ENCODE measurements around the gene KLHL6.
"Not testable (repeated sequence)": the region's sequence is repeated elsewhere in the genome, so short reads cannot be mapped to it uniquely, and the experiment has no call there.

KLHL6 gene, protein sequence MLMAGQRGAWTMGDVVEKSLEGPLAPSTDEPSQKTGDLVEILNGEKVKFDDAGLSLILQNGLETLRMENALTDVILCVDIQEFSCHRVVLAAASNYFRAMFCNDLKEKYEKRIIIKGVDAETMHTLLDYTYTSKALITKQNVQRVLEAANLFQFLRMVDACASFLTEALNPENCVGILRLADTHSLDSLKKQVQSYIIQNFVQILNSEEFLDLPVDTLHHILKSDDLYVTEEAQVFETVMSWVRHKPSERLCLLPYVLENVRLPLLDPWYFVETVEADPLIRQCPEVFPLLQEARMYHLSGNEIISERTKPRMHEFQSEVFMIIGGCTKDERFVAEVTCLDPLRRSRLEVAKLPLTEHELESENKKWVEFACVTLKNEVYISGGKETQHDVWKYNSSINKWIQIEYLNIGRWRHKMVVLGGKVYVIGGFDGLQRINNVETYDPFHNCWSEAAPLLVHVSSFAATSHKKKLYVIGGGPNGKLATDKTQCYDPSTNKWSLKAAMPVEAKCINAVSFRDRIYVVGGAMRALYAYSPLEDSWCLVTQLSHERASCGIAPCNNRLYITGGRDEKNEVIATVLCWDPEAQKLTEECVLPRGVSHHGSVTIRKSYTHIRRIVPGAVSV

DNA sequence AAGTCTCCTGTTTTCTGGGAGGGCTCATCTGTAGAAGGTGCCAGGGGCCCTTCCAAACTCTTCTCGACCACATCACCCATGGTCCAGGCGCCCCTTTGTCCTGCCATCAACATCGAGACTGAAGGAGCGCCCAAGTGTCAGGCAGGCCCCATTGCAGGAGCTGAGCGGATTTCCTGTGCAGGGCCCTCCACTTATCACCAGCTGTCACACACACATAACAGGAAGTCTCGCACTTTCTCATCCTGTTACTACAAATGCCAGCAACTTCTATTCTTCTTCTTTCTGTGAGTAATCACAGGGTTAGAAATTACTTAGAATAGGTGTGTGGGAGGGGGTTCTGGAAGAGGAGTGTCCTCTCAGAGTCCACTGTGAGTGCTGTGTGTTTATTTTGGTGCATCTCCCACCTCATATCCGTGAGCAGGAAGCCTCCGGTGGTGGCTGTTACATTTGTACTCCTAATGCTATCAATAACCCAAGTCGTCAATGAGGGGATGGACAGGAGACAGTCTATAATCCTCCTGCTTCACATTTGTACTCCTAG lies at the start of gene KLHL6:
TSS of gene KLHL6 (minus strand) at position 166 of the 541 bp plus-strand sequence. CDS start at position 113, 53 bp downstream.
- DNase-seq (ENCODE audit: low spot score) = peak; percentile 84

DNA sequence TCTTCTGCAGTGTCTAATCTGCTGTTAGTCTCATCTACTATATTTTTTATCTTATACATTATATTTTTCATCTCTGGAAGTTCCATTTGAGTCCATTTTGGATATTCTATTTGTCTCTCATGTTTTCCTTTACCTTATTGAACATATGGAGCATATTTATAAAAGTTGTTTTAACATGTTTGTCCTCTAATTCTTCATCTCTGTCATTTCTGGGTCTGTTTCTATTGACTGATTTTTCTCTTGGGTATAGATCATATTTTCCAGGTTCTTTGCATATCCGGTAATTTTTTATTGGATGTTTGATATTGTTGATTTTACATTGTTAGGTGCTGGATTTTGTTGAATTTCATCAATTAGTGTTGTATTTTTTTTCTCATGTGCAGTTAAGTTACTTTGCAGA lies 42.5 kb upstream of the KLHL6 start:
- DNase-seq (ENCODE audit: low spot score) = no peak

DNA sequence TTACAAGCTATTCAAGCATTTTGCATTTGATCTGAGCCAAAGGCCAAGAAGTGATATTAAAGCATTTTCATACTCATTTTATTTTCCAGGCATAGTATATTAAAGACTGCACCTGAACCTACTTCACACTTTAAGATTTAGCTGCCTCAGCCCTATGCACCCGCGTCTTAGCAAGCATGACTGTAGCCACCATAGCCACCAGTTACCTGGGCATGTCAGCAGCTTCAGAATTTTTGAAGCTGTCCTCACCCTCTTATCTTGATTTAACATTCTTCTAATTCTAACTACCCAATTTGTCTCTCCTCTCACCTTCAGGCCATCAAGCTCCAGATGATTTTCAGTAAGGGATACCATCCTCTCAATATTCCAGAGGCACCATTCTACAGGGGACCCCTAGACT lies 39.1 kb upstream of the KLHL6 start:
- DNase-seq (ENCODE audit: low spot score) = no peak

DNA sequence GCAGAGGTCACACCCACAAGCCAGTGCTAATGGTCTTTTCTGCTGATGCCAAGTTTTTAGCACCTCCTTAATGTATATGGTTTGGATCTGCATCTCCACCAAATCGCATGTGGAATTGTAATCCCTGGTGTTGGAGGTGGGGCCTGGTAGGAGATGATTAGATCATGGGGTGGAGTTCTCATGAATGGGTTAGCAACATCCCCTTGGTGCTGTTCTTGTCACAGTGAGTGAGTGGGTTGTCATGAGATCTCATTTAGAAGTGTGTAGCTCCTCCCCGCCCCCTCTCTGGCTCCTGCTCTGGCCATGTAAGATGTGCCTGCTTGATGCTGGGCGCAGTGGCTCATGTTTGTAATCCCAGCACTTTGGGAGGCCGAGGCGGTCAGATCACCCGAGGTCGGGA lies 37.3 kb upstream of the KLHL6 start:
- DNase-seq (ENCODE audit: low spot score) = no peak

DNA sequence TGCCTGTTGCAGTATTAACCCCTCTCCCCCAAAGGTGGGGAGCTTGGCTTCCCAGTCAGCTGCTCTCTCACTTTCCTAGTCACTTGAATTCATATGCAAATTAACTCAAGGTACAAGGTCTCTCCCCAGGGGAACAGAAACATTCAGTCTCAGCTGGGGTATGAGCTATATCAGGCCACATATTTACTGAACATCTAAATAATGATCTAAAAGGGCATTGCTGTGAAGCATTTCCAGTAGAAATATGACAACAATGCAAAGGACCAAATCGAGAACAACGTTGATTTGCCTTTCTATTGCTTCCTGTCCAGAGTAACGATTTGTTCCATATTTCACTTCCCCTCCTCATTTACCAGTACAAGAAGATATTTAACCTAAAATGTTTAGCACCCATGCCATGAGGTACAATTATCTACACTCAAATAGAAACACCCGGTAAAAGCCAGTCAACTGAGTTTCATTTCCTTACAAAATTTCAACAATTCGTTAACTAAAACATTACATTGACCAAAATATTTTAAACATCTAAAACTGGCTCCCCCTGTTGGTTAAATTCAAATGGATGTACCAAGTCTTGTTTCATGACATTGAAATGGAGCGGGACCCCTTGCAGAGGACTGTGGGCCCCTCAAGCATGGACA lies 36.5 kb upstream of the KLHL6 start:
- peak; percentile 59 for DNase-seq (ENCODE audit: low spot score)

DNA sequence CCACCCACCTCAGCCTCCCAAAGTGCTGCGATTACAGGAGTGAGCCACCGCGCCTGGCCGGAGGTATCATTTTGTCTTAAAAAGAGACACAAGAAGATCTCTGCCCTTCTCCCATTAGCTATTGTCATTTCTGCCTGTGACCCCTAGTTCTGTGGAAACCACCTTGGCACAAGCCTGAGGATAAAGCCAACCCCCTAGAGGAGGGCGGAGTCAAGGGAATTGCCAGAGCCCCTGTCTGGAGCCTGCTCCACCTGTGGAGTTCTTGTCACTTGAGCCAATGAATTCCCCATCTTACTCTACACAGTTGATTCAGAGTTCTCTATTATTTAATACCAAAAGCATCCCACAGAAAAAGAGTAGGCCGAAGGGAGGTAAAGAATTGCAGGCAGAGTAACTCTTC lies 34.9 kb upstream of the KLHL6 start:
- no peak for DNase-seq (ENCODE audit: low spot score)

DNA sequence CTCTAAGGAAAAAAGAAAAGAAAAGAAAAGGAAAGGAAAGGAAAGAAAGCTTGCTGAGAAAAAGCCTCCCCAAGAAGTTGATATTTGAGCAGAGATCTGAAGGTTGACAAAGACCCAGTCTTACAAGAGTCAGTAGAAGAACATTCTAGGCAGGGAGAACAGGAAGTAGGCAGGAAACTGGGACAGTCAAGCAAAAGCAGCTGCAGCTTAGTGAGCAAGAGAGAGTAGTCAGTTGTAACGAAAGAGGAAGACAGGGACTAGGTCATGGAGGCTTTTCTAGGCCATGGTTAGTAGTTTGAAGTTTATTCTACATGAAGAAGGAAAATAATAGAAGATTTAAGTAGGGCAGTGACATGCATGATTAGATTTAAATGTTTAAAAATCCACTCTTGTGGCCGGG lies 31.8 kb upstream of the KLHL6 start:
- DNase-seq (ENCODE audit: low spot score) = peak; percentile 11

DNA sequence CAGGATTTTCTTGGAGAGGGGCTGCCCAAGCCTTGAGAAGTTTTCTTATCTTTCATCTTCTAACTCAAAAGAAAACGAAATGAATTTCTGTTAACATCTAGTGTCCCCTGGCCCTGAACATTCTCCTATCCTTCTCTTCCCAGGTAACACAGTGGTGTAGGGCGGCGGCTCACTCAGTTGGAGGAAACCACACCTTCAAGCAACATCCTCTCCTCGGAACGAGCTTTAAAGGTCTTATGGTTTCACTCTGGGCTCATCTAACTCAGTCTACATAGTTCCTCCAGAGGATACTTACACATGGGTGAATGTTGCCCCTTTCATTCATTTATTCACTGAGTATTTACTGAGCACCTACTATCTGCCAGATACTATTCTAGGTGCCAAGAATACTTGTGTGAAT lies 31.0 kb upstream of the KLHL6 start:
- peak; percentile 38 for DNase-seq (ENCODE audit: low spot score)

DNA sequence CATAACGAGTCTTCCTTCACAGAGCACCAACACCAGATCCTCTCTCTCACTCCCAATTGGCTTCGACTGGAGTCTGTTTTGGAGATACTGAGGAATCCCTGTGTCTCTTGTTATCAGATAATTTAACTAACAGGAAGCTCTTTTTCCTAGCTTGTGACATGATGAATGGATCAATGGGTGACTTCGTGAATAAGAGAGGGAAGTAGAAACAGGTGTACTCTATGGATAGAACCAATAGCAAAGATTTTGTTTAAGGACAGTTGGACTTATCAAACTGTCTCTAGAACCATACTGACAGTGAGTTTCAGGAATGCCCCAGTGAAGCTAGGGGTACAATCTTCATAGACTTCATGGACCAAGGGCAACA lies 29.4 kb upstream of the KLHL6 start:
- DNase-seq (ENCODE audit: low spot score) = no peak

DNA sequence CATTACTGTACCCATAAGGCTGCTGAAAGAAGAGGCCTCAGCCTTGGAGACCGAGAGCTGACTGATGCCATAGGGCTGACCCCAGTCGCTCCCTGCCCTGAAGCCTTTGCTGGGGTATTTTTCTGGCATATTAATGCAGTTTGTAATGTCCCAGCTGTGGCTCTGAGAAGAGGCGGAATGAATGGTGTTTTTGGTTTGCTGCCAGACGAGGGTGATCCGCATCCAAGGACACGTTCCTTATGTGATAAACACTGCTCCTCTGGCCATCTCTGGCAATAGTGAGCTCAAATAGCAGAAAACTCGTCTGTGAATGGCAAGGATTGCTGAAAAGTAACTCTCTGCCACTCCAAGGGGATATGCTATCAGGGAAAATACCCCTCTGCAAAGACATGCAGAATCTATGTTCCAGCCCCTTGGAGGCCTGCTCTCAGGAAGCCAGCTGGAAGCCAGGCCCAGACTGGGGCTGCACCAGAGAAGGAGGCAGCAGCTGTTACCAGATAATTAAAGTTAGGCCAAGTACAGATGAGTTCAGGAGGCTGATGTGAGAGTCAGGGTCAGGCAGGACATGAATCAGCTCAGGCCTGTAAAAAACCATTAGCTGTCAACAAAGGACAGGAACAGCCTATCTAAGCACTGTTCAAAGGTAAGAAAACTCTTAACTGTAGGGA lies 28.9 kb upstream of the KLHL6 start:
- no peak for DNase-seq (ENCODE audit: low spot score)

DNA sequence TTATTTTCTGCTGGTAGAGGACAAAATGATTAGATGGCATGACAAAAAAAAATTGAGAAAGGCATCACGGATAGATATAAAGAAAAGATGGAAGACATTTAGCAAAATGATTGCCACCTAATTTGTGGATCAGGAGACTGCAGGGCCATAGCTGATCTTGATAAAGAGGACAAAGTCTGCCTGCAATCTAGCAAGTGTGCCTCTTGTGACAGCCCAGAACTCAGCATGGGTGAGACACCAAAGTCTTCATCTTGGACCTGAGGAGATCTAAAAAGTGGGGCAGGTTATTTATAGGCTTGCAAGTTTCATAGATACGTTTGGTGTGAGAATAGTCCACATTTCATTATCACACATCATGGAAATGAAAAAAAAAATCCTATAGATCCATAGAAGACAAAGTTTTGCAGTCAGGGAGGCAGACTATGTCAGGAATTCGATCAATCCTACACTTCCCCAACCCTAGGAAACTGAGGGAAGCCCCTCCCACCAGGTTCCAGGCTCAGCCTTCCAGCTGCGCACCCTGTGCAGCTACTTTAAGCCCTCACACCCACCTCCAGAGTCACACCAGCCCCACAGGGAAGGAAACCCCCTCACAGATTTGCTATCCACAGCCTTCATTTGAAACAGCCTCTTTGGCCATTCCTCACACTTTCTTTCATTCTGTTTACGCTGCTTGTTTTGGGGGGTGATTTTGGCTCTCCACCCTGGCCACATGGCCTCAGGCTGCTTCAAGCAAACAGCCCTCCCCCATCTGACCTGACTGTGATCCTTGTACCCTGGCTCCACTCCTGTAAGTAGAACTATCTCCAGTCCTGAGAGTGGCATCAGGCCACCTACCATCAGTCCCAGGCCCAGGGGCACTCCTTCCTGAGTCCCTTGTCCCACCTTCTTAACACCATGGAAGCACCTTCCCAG lies 28.1 kb upstream of the KLHL6 start:
- no peak for DNase-seq (ENCODE audit: low spot score)

DNA sequence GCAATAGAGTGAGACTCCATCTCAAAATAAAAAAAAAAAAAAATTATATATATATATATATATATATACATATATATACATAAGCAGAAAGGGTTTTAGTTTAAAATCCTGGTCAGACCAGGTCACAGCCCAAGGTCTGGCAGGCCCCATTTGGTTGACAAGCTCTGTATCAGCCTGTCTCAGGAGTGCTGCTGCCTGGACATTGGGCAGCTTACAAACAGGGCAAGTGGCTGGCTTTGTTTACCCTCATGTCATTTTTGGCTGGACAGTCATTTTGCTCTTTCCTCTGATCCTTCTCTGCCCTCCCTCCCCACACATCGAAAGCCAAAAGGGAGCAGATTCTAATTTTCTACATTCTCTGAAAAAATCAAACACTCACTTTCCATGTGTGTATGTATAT lies 26.7 kb upstream of the KLHL6 start:
- no peak for DNase-seq (ENCODE audit: low spot score)

DNA sequence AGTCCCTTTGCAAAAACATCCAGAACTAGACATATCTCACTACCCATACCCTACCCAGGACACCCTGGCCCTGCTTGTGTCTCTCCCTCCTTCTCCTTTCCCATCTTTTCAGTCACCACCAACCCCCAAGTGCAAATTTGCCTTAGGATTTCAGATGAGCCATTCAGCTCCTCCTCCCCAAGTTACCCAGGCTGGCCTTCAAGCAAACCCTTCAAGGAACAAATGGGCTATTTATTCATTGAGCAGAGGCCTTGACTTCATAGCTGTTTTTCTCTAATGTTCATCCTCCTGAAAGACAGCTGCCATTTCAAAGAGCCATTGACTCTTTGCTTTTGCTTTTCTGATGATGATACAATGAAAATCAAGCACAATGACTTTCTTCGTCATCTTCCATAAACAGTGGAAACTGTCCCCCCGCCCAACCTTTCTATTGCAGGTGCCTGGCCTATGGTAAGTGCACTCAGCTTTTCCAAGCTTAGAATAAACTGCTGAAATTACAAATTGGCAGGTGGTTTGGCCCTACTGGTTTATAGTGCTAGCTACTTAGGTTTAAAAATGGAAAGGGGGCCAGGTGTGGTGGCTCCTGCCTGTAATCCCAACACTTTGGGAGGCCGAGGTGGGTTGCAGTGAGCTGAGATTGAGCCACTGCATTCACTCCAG lies 26.1 kb upstream of the KLHL6 start:
- DNase-seq (ENCODE audit: low spot score) = no peak

DNA sequence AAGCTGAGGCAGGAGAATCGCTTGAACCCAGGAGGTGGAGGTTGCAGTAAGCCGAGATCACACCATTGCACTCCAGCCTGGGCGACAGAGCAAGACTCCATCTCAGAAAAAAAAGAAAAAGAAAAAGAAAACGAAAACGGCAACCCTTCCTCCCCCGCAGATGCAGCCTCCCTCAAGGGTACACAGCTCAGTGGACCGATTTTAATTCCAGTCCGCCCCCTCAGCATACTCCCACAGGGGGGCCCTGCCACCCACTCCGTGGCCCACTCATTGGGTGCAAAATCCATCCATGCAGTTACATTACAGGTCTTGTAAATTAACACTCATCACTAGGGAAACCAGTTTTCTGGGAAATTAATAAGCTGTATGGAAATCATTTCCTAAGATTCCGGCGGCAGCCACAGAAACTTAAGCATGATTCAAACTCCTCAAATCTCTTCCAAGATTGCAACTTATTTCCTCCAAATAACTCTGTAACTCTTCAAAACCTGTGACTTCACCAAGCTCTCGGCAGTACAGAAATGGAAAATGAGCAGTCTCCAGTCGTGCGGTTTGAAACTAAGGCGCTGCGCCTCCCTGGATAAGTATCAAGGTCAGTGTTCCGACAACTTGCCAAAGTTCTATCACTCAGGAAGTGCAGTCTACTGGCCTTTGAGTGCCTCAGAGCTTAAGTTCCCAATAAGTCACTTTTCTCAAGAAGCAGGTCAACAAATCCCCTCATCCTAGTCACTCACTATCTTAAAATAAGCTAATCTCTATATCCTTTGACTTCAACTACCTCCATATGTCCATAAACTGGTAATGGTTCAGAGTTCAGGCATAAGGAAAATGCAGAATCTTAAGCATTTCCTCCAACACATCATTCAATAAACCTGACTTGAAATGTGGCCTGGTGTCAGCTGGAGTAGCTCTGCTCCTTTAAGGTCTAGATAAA lies 24.7 kb upstream of the KLHL6 start:
- no peak for DNase-seq (ENCODE audit: low spot score)

DNA sequence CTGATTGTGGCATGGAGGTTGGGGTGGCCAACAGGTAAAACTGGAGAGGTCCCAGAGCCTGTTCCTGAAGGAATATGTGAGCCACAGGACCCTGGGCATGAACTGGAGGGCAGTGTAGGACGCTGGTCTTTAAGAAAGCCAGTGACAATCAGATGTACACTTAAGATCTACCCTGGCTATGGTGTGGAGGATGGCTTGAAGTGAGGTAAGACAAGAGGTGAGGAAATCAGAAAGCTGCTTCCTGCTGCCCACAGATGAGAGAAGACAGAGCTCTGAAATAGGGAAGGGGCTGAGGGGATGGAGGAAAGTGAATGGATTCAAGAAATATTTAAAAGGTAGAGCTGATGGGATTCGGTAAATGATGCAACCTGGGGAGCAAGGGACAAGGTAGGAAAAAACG lies 22.7 kb upstream of the KLHL6 start:
- DNase-seq (ENCODE audit: low spot score) = no peak

DNA sequence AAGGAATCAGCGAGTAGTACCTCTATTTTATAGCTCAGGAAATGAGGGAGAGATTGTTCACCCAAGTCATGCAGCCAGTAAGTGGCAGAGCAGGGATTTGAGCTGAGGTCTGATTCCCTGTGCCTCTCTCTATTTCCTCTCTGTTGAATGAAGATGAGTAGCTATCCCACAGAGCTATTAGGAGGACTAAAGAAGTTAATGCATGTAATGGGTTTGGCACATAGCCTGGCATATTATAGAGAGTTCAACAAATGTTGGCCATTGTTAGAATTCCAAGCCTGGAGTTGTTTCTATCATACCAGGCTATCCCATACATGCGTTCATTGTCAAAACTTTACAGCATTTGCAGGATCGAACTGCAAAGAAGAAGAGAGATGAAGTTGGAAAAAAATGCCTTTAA lies 21.8 kb upstream of the KLHL6 start:
- DNase-seq (ENCODE audit: low spot score) = no peak

DNA sequence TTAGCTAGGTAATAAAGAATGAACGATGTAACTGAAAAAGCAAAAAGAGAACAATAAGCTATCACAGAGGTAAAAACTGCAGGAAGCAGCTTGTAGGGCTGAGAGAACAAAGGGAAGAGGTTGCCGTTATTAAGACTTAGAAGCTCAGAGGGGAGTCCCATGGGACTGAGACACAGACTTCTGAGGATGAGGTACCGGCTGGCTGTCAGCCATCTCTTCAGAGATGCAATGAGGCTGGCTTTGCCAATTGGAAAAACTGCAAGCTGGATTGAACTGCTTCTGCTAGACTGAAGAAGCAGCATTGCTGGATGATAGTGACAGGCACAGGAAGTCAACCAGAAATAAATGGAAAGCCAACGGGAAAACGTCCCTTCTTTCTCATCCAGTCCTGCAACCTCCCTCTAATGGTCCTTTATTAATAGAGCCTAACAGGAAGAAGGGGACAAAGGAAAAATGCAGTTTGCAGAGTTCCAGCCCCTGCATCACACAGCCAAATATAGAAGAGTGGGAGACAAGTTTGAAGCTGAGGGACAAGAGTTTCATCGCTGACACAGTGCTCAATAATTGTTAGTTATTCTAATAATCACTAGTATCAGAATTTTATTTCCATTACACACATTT lies 21.1 kb upstream of the KLHL6 start:
- no peak for DNase-seq (ENCODE audit: low spot score)

DNA sequence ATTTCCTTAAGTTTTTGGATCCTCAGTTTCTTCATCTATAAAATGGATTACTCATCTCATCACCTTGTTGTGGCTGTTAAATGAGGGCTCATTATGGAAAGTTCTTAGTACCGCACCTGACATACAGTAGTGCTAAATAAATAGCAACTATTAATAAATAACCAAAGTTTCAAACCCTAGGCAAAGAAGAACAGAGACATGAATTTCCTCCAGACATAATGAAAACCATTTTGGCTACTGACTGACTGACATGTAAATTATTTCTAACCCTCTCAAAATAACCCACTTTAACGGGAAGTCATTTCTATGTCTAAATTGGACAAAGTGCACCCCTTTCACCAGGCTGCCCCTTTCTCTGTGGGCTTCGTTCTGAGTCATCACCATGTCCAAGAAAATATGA lies 17.4 kb upstream of the KLHL6 start:
- DNase-seq (ENCODE audit: low spot score) = no peak

DNA sequence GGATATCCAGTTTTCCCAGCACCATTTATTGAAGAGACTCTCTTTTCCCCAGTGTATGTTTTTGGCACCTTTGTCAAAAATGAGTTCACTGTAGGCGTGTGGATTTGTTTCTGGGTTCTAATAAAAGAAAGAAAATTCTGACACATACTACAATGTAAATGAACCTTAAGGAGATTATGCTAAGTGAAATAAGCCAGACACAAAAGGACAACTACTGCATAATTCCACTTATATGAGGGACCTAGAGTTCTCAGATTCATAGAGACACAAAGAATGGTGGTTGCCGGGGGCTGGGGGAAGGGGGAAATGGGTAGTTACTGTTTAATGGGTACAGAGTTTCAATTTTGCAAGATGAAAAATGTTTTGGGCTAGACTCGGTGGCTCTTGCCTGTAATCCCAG lies 14.7 kb upstream of the KLHL6 start:
- not testable (repeated sequence) for DNase-seq (ENCODE audit: low spot score)

Data from CD4-positive, alpha-beta T cell treated with Interleukin-2 at 100 ng/mL for 4 hours (primary cell).